ENCODE measurements around the gene CDC42BPB.

Gene CDC42BPB

DNA sequence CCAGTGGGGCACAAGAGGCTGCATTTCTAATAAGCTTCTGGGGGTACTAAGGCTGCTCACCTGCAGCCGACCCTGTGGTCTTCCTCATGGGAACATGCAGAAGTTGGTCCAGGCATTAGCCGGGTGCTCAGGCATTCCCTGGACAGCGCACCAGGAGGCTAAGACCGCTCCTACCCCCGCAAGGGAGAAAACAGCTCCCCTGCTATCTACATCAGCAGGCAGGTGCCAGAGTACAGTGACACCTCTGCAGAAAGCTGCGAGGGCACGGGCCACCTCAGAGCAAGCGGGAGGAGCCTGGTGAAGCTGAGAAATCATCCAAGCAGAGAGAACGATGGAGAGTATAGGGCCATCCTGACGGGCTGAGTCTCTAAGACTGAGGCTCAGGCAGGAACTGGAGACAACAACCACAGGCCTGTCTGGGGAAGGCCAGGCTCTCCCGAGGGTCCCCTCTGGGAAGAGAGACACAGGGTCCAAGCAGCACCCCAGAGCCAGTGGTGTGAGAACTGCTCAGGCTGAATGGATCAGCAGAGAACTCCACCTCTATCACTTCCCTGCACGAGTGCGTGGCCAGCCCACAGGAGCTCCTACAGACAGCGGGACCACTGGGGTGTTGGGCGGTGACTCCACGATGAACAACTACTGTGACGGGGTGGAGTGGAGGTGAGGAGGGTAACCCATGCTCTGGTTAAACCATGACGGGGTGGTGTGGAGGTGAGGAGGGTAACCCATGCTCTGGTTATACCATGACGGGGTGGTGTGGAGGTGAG is 72.8 kb downstream of the CDC42BPB start:
- no peak for DNase-seq

DNA sequence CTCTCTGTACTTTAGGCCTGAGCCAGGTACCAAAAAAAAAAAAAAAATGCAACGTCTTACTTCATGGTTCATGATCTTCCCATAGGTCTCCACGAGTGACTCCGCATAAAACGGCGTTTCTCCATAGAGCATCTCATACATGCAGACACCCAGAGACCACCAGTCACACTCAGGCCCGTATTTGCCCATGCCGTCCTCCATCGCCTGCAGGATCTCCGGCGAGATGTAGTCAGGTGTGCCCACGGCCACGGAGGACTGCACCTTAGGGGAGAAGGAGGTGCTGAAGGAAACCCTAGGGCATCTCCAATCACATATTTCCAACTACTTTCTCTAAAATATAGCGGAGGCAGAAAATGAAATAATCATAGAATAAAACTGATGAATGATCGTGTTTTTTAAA is 73.9 kb downstream of the CDC42BPB start:
- DNase-seq: no peak

DNA sequence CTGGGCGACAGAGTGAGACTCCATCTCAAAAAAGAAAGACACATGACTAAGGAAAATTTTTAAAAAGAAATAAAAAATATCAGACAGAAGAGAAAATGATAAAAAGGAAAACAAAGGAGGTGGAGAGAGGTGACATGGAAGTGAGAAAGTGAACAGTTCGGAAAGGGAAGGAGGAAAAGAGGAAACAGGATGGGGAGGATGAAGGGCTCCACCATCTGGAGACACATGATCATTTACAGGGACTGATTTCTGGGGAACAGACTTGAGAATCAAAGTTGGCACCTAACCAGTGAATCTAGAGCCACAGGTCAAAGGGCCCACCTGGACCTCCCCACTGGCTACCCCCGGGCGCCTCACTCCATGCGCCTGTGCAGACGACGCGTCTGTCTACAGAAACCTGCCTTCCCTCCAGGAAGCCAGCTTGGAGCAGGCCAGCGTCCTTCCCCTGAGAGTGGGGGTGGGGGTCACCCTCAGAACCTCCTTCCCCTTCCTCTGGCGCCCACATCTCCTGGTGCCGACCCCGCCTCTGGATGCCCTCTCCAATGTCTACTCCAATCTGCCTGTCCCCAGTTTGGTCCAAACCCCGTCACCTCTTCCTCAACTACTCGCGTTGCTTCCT is 74.4 kb downstream of the CDC42BPB start:
- DNase-seq: no peak

GRCh38 chr14:102980409-102980810 is 76.9 kb downstream of the CDC42BPB start:
- no peak for DNase-seq

DNA sequence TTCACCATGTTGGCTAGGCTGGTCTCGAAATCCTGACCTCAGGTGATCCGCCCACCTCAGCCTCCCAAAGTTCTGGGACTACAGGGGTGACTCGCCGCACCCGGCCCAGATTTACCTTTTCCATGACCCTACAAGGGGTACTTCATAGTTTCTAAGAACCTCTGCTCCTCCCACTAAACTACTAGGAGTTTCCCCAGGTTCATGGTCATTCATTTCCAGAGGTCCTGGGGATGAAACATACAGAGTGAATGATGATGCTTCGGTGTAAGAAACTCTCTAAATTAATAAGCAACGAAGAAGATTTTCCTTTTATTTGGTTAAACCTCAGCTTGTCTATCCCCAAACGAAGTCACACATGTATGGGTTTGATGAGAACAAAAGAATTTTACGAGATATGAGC is 77.9 kb downstream of the CDC42BPB start:
- peak; percentile 24 to 31 for DNase-seq

DNA sequence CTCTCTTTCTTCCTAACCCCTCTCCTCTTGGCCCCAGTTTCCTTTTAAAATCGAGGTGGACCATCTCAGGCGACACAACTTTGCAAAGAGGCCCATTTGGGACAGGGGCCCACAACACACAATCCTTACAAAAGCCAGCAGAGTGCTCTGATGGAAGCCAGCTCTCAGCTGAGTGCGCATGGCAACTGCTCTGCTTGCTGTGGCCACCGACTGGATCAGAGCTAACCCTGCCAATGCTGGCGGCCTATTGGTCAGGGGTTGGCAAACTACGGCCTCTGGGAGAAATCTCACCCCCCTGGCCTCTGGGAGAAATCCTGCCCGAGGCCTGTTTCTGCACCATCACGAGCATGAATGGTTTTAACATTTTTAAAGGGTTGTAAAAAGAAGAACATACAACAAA is 79.9 kb downstream of the CDC42BPB start:
- DNase-seq: no peak

DNA sequence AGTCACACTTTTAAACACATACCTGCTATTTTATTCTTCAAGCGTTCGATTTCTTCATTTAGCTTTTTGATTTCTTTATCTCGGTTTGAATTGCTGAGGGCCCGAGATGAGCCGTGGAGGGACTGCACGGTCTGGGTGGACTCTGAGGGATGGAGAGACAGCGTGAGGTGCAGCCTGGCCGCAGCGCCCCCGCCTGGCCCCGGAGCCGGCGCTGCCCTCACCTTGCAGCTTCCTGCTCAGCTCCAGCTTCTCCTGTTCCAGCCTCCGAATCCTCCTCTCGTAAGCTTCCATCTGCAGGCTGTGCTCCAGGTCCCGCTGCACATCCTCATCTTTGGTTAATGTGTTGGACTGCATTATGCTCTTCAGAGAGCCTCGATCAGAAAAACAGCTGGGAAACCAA is 81.7 kb downstream of the CDC42BPB start:
- DNase-seq: no peak

DNA sequence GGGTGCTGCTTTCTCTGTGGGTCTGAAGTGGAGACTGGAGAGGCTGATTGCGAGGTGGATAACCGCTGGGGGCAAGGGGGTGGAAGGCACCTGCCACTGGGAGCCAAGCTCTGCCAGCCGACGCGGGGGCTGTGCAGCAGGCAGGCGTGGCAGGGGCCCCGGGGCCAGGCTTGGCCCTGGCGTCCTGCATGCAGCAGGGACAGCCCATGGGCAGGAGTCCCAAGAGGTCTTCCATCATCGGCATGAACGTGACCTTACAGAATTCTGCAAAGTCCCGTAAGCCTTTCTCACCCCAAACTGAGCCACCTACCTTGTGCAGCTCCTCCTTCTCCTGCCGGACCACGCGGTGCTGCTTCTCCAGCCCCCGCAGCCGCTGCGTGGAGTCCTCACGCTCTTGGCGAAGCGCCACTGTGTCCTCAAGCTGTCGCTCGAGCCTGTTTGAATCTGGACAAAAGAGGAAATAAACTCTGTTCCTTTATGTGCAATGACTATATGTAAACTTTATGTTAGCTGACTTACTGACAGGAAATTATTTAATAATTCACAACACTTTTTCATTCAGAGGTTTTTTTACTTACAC is 83.6 kb downstream of the CDC42BPB start:
- DNase-seq: no peak

DNA sequence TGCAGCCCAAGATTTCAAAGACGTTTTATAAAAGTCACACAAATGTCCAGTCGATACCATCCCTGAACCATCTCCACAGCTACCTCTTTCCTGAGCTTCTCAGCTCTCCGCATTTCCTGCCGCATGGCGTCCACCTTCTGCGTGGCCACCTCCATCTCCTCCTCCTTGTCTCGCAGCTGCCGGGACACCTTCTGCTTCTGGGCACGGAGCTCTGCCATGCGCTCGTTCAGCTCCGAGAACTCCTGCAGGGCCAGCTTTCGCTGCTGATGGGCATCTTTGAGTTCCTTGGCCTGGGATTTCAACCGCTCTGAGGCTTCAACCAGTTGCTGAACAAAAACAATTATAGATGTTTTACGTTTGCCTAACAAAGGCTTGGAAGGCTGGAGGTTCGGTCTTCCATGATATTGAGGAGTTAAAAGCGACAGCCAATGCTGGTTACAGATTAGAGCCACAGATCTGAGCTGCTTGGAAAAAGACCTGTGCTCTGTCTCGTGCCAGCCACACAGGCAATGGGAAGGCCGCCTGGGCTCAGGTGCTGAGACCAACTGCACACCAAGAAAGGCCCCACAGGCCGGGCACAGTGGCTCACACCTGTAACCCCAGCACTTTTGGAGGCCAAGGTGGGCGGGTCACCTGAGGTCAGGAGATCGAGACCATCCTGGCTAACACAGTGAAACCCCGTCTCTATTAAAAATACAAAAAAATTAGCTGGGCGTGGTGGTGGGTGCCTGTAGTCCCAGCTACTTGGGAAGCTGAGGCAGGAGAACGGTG is 85.3 kb downstream of the CDC42BPB start:
- no peak for DNase-seq

DNA sequence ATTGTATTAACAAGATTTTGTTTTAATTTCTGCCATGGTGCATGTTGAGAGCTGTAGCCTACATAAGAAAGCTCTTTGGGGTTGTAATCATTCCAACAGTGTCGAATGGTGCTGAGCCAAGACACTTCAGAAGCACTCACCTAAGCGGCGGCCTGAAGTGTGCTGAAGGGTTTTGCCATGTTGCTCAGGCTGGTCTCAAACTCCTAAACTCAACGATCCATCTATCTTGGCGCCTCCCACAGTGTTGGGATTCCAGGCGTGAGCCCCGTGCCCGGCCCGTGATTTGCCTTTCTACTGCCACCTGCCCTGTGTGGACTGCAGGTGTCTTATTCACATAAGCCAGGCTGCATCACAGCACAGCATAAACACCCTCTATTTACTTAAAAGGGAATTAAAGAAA is 86.0 kb downstream of the CDC42BPB start:
- no peak for DNase-seq

DNA sequence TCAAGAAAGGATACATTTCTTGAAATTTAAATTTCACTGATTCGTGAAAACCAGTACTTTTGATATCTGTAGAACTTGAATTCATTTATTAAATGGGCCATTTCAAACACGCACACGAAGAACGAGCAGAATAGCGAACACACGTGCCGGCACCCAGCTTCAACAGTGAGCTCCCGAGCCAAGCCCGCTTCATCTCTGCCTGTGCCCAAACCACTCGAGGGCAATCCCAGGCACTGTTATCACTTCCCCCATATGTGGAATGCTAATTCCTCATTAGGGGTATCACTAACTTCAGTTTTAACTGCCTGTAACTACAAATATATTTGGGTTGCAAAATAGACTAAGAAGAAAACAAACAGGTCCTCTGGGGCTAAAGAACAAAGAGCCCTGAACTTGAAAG is 86.9 kb downstream of the CDC42BPB start:
- no peak for DNase-seq

- DNase-seq: no peak
Observed at GRCh38 chr14:102969901-102970300, 87.4 kb downstream of the CDC42BPB start.

GRCh38 chr14:102969060-102969791 is 88.1 kb downstream of the CDC42BPB start:
- no peak for DNase-seq

DNA sequence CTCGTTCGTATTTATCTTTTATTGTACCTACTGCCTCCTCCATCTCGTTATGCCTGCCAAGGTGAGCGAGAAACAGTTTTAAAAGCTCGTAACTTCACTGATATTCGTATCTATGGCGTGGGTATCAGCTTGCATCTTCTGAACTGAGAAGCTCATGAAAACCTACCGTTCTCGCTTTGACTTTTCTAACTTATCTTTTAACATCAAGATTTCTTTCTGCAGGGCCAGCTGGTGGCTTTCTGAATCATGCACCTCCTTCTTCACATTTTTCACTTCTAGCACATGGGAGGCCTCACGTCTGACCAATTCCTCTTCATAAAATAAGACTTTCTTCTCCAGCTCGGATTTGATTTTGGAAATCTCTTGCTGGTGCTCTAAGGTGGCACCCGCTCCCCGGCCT is 89.0 kb downstream of the CDC42BPB start:
- no peak for DNase-seq

GRCh38 chr14:102967506-102967795 is 89.9 kb downstream of the CDC42BPB start:
- no peak for DNase-seq

- no peak for DNase-seq
Observed at GRCh38 chr14:102966681-102967505, 90.5 kb downstream of the CDC42BPB start.

DNA sequence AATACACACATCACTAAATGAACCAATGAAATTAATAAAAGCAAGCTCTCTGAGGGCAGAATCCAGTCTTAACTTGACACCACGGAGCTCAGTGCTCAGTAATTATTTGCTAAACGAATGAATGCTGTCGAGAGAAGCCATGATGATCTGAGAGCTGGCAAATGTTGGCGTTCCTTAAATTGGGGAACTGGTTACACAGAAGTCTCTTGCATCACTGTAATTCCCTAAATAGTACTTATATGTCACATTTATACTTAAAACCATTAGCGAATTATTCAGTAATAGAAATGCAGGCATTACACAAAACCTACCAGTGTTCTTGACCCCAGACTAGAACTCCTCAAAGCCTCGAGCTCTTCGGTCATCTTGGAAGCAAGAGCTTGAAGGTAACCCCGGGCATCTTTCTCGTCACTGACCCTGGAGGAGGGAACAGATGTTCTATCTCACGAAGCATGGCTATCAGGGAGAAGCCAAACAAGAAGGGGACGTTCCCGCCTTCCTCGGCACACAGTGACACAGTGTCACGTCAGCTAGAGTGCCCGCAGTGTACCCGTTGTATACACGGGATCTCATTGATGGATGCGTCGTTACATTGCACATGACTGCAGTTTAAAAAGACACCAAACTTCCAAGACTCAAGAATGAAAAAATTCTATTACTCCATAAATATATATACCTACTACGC is 91.2 kb downstream of the CDC42BPB start:
- DNase-seq: no peak

- DNase-seq: no peak
Observed at GRCh38 chr14:102965282-102965681, 92.1 kb downstream of the CDC42BPB start.

- DNase-seq: no peak
Observed at GRCh38 chr14:102964152-102964730, 93.1 kb downstream of the CDC42BPB start.

DNA sequence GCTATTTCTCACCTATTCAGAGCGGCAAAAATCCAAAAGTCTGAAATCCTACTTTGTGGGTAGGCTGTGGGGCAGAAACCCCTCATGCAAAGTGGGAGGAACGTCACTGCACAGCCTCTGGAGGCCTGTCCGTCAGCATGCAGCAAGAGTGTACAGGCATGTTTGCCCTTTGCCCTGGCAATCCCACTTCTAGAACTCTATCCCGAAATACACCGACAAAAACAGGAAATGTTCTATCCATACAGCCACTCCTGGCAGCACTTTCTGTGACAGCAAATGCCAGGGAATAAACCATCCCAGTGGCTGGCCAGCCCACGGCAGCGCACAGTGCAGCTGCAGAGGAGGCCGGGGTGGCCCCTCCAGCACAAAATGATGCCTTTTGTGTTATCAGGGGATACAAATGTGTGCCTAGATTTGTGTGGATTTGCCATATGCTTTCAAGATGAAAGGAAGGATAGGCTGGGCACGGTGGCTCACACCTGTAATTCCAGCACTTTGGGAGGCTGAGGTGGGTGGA is 95.2 kb downstream of the CDC42BPB start:
- no peak for DNase-seq

GRCh38 chr14:102958461-102958860 is 98.9 kb downstream of the CDC42BPB start:
- DNase-seq: no peak
